ENCODE data around the gene SSTR4.
A peak's percentile ranks its signal among the peaks of the same experiment; 100 is the strongest.

Gene SSTR4

DNA sequence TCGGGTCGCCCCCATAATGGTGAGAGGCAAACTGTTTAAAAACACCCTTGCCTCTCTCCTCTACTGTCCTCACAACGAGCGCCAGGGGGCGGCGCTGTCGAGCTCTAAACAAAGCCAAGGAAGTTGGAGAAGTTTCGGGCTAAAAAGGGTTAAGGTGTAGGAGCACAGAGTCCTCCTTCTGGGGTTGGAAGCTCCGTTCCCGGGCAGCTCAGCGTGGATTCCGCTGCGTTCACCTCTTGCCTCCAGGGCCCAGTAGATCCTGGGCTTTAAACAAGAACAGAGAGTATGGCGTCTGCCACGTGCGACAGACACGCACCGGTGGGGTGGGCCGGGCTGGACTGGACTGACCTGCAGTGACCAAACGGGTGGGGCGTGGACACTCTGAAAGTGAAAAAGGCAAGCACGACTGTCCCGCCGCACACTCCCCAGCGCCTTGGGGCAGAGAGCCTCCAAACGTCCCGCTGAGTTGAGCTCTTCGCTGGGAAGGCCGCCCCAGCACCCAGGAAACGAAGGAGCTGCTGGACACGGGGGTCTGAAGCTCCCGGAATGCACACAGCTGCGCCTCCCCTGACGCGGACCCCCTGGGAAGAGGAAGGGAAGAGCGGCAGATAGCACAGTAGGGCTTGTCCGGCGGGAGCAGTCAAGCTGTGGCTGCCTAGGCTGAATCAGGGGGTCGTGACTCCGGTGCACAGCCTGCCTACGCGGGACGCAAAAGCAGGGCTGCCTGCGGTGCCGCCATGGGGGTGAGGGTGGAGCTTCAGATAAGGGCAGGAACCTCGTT is 15.9 kb downstream of the SSTR4 start:
- Mint-ChIP-seq H3K36me3 (ENCODE audit: insufficient read depth) (no peaks in the 10 kb centered on the region), H3K4me1 (ENCODE audit: low read depth in 2 of 2) (peaks cover 0 to 4% of the 10 kb centered on the region in 2 donors), H3K4me3 (peak overlapping the region in 1 of 2 donors; percentile 41), H3K27ac (no peak overlapping the region), H3K9me3 (no peaks in the 10 kb centered on the region), H3K27me3 (peaks cover 43 to 63% of the 10 kb centered on the region in 2 donors)
- DNase-seq (no peak), ATAC-seq (replicated peaks) (no peak)

DNA sequence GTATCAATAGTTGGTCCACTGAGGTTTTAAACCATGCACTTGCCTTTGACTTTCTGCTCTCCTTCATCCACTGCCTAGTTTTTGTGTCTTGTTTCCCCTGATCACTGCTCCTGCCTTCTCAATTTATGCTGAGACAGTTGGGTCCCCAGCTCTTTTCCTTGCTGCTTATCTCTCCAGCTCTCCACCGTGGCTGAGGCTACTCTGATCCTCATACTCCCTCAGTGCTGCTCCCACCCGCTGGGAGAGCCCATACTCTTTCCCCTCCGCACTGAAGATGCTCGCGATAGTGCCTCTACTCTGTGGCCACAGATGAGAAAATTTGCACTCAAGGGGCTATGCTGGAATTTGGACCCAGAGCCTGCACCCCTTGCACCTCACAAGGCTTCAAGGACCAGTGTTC is 17.8 kb downstream of the SSTR4 start:
- no peak overlapping the region for H3K4me3 Mint-ChIP-seq
- H3K36me3 Mint-ChIP-seq (ENCODE audit: insufficient read depth): no peaks in the 10 kb centered on the region
- peaks cover 32 to 48% of the 10 kb centered on the region in 2 donors for H3K27me3 Mint-ChIP-seq
- H3K27ac Mint-ChIP-seq: no peak overlapping the region
- H3K9me3 Mint-ChIP-seq: no peaks in the 10 kb centered on the region
- ATAC-seq (replicated peaks): no peak
- peaks cover 0 to 2% of the 10 kb centered on the region in 2 donors for H3K4me1 Mint-ChIP-seq (ENCODE audit: low read depth in 2 of 2)
- DNase-seq: no peak

DNA sequence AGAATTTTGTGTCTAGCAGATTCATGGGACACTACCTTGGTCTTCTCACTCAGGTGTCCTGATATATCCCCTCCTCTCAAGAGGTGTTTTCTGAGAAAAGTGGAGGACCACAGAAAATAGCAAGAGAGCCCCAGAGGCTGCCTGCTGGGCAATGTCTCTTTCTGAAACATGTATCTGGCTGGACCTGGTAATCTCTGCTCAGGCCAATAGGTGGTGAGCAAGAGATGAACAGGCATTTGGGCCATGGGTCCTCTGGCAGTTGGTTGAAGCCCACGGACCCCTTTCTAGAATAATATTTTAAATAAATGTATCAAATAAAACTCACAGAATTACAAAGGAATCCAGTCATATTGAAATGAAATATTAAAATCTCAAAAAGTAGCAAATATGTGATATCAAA is 23.1 kb downstream of the SSTR4 start:
- Mint-ChIP-seq H3K36me3 (ENCODE audit: insufficient read depth) (no peaks in the 10 kb centered on the region), H3K4me1 (ENCODE audit: low read depth in 2 of 2) (no peaks in the 10 kb centered on the region), H3K4me3 (no peak overlapping the region), H3K27ac (no peak overlapping the region), H3K9me3 (no peaks in the 10 kb centered on the region), H3K27me3 (peaks cover 7 to 13% of the 10 kb centered on the region in 2 donors)
- DNase-seq (no peak), ATAC-seq (replicated peaks) (no peak)

DNA sequence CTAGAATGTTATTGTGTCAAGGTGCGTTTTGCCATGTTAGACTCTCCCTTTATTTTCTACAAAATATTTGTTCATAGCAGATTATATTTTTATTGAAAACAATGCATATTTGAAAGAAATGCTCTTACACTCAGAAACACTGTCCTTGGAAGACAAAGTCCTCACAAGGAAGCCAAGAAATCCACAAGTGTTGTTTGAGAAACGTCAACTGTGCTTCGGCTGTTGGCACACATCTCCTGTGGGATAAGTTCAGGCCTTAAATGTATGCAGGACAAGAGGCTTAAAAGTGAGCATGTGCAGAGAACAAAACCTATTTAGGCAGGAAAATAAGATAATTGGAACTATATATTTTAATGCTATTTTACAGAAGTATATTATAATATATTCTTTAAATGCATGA is 23.9 kb downstream of the SSTR4 start:
- ATAC-seq (replicated peaks) (no peak), DNase-seq (no peak)
- peaks cover 0 to 5% of the 10 kb centered on the region in 2 donors for H3K27me3 Mint-ChIP-seq
- no peaks in the 10 kb centered on the region for H3K9me3 Mint-ChIP-seq
- no peaks in the 10 kb centered on the region for H3K4me1 Mint-ChIP-seq (ENCODE audit: low read depth in 2 of 2)
- no peak overlapping the region for H3K4me3 Mint-ChIP-seq
- no peaks in the 10 kb centered on the region for H3K36me3 Mint-ChIP-seq (ENCODE audit: insufficient read depth)
- no peak overlapping the region for H3K27ac Mint-ChIP-seq

DNA sequence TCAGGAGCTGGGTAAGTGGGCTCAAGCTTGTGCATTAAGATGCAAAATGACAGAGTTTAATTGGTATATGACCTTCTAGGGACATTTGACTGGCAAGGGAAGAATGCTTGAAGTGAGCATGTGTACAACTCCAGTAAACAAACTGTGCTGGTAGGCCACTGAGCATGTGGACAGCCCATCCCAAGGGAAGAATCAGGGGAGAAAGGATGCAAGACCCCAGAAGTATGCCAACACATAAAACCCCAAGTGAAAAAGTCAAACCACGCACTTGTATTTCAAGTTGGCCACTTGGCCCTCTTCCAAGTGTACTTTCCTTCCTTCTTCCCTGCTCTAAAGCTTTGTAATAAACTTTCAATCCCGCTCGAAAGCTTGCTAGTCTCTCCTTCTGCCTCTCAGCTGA is 24.7 kb downstream of the SSTR4 start:
- no peaks in the 10 kb centered on the region for H3K4me1 Mint-ChIP-seq (ENCODE audit: low read depth in 2 of 2)
- no peak overlapping the region for H3K27ac Mint-ChIP-seq
- ATAC-seq (replicated peaks) (no peak), DNase-seq (no peak)
- no peak overlapping the region for H3K4me3 Mint-ChIP-seq
- no peaks in the 10 kb centered on the region for H3K9me3 Mint-ChIP-seq
- H3K36me3 Mint-ChIP-seq (ENCODE audit: insufficient read depth): no peaks in the 10 kb centered on the region
- H3K27me3 Mint-ChIP-seq: peaks cover 2 to 7% of the 10 kb centered on the region in 2 donors

DNA sequence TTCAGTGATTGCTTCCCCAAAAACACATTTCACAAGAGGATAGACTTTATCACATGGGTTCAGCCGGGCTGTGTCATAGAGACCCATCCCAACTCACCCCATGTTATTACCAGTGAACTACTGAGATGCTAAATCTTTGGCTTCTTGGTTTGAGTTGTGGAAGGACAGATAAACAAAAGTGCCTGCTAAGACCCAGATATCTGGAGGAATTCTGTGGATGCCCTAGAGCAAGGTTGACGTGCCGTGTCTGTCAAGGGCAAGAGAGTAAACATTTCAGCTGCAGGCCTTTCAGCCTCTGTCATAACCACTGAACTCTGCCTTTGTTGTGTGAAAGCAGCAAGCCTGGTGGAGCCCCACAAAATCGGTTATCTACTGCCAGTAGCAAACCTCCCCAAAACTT is 25.5 kb downstream of the SSTR4 start:
- Mint-ChIP-seq H3K27me3 (peaks cover 9 to 13% of the 10 kb centered on the region in 2 donors), H3K4me3 (no peak overlapping the region), H3K9me3 (no peaks in the 10 kb centered on the region), H3K27ac (no peak overlapping the region), H3K36me3 (ENCODE audit: insufficient read depth) (no peaks in the 10 kb centered on the region), H3K4me1 (ENCODE audit: low read depth in 2 of 2) (no peaks in the 10 kb centered on the region)
- DNase-seq (no peak), ATAC-seq (replicated peaks) (no peak)

DNA sequence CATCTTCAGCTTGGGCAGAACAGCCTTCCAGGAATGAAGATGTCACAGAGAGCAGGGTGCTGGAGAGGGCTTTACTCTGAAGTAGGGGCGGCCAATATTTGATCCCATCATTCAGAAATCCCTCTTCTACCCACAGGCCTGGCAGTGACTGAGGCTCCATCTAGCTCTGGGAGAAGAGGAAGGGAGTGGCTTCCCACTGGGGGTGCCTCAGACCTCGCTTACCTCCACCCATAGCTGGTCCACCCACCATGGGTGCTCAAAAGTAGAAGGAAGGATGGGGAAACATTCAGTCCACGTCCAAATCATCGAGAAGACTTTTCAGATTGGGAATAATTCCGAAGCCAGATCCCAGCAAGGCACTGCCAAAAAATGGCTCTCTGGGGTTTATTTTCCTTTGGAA is 26.1 kb downstream of the SSTR4 start:
- Mint-ChIP-seq H3K27me3 (peaks cover 9 to 13% of the 10 kb centered on the region in 2 donors), H3K36me3 (ENCODE audit: insufficient read depth) (no peaks in the 10 kb centered on the region), H3K4me3 (no peak overlapping the region), H3K27ac (no peak overlapping the region), H3K9me3 (no peaks in the 10 kb centered on the region), H3K4me1 (ENCODE audit: low read depth in 2 of 2) (no peaks in the 10 kb centered on the region)
- ATAC-seq (replicated peaks) (no peak), DNase-seq (no peak)

DNA sequence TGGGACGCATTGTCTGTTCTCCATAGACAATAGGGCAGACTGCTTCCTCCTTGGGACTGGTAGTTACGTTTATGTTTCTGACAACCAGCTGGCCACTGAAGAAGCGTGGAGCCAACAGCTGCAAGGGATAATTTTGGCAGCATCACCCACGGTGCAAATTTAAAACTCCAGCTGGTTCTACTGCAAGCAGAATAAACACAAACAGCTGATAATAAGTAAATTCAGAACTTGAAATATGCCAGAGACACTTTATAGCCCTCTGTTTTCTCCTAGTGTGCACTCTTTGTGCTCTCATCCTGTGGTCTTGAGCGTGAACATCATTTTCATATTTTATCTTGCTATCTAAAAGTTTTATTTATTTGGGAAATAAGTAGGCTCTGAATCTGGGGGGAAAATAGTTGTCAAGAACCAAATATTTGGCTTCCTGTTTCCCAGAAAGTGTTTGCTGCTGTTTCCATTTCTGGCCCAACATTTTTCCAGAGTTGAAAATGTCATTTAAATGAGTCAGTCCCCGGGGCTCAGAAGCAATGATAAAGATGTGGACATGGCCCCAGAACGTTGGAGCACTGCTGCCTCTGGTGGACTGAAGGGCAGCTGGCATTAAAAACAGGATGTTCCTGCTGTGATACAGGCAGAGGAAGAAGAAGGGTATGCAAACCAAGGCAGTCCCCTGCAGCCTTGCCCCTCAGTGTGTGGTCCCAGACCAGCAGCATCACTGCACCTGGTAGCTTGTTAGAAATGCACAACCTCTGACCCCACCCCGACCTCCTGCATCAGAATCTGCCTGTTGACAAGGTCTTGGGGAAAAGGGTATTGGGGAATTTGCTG is 26.8 kb downstream of the SSTR4 start:
- Mint-ChIP-seq H3K9me3 (no peaks in the 10 kb centered on the region), H3K36me3 (ENCODE audit: insufficient read depth) (no peaks in the 10 kb centered on the region), H3K27ac (no peak overlapping the region), H3K27me3 (peaks cover 9 to 17% of the 10 kb centered on the region in 2 donors), H3K4me1 (ENCODE audit: low read depth in 2 of 2) (no peaks in the 10 kb centered on the region), H3K4me3 (no peak overlapping the region)
- ATAC-seq (replicated peaks) (no peak), DNase-seq (no peak)

DNA sequence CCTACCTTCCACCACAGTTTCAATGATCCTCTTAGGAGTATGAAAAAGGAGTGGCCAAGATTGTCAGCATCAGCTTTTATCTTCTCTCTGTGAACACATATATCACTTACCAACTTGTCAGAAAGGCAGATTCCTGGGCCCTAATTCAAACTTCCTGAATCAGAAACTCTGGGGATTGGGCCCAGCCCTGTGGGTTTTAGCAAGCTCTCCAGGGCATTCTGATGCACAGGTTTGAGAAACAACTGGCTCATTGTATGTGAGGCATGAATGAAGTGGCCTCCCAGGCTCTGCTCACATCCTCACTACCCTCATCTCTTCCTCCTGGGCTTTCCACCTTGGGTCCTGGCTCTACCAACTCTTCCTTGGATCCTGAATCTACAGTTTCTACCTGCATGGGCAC is 27.5 kb downstream of the SSTR4 start:
- no peaks in the 10 kb centered on the region for H3K36me3 Mint-ChIP-seq (ENCODE audit: insufficient read depth)
- no peaks in the 10 kb centered on the region for H3K9me3 Mint-ChIP-seq
- H3K27me3 Mint-ChIP-seq: peaks cover 9 to 19% of the 10 kb centered on the region in 2 donors
- no peak overlapping the region for H3K4me3 Mint-ChIP-seq
- no peak for DNase-seq
- H3K27ac Mint-ChIP-seq: no peak overlapping the region
- no peaks in the 10 kb centered on the region for H3K4me1 Mint-ChIP-seq (ENCODE audit: low read depth in 2 of 2)
- ATAC-seq (replicated peaks): no peak

DNA sequence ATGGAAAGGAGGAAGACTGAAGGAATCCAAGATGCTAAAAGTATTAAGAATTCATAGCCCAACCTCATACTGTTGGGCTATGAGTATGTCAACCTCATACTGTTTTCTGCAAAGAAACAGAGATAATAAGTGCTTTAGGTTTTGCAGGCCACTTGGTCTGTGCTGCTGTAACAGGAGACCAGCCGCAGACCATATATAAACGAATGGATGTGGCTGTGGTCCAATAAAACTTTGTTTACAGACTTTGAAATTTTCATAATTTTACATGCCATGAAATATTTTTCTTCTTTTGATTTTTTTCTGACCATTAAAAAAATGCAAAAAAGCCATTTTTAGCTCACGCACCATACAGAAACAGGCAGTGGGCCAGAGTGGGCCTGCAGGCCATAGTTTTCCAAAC is 28.1 kb downstream of the SSTR4 start:
- H3K4me1 Mint-ChIP-seq (ENCODE audit: low read depth in 2 of 2): no peaks in the 10 kb centered on the region
- no peak for ATAC-seq (replicated peaks)
- H3K9me3 Mint-ChIP-seq: no peaks in the 10 kb centered on the region
- no peaks in the 10 kb centered on the region for H3K36me3 Mint-ChIP-seq (ENCODE audit: insufficient read depth)
- DNase-seq: no peak
- no peak overlapping the region for H3K27ac Mint-ChIP-seq
- H3K27me3 Mint-ChIP-seq: peaks cover 9 to 19% of the 10 kb centered on the region in 2 donors
- H3K4me3 Mint-ChIP-seq: no peak overlapping the region

DNA sequence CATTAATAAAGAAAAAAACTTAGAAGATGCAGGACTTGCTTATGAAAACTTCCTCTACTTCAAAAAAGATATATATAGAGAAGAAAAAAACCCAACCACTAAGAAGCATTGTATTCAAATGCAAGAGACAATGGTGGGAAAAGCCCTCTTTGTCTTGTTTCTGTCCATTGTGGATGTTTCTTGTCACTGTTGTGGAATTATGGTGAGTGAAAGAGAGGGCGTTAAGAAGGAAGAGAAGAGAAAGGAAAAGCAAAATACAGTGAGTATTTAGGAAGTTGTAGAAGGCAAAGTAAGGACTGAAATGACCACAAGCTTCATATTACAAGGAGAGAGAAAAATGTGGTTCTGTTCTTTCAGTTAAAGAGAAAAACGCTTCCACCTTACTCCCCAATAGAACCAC is 28.5 kb downstream of the SSTR4 start:
- H3K4me3 Mint-ChIP-seq: no peak overlapping the region
- no peak overlapping the region for H3K27ac Mint-ChIP-seq
- DNase-seq (no peak), ATAC-seq (replicated peaks) (no peak)
- H3K4me1 Mint-ChIP-seq (ENCODE audit: low read depth in 2 of 2): no peaks in the 10 kb centered on the region
- no peaks in the 10 kb centered on the region for H3K36me3 Mint-ChIP-seq (ENCODE audit: insufficient read depth)
- H3K9me3 Mint-ChIP-seq: no peaks in the 10 kb centered on the region
- H3K27me3 Mint-ChIP-seq: peaks cover 9 to 19% of the 10 kb centered on the region in 2 donors

DNA sequence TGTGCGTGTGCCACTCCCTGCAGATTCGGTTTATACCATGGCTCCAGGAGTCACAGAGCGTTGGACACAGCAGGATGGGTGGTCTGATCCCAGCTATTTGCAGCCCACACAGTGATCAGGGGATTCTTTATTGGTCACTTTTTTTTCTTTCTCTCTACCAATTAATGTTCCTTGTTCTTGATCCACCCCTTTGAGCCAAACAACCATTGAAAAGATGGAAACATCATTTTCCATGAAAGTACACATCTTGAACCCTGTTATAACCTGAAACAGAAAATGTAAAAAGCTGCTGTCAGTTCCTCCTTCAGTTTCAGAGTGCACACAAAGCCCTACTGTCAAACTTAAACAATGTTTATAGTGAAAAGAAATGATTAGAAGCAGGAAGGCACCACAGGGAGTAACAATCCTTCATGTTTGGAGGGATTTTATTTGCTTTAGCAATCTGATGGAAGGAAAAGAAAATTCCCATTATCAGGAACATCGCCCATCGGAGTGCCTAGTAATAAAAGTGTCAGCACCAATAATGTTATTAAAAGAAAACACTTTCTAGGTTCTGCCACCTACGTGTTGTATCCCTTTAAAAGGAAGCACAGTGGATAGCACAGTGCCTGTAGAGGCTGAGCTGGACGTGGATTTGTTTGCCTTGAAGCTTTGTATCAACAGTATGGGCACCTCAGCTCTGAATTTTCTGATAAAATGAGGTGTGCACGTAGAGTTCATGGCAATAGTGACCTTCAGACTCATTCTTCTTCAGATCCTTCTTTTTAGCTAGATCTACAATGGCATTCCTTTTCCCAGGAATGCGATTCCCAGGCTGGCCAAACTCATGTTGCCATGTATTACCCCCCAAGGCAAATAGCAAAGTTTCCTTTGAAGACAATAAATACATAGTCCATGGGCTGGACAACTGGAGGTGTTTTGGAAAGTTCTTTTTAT is 30.4 kb downstream of the SSTR4 start:
- Mint-ChIP-seq H3K27ac (no peak overlapping the region), H3K36me3 (ENCODE audit: insufficient read depth) (no peaks in the 10 kb centered on the region), H3K27me3 (peaks cover 9 to 18% of the 10 kb centered on the region in 2 donors), H3K4me3 (no peak overlapping the region), H3K4me1 (ENCODE audit: low read depth in 2 of 2) (no peaks in the 10 kb centered on the region), H3K9me3 (no peaks in the 10 kb centered on the region)
- DNase-seq (no peak), ATAC-seq (replicated peaks) (no peak)

DNA sequence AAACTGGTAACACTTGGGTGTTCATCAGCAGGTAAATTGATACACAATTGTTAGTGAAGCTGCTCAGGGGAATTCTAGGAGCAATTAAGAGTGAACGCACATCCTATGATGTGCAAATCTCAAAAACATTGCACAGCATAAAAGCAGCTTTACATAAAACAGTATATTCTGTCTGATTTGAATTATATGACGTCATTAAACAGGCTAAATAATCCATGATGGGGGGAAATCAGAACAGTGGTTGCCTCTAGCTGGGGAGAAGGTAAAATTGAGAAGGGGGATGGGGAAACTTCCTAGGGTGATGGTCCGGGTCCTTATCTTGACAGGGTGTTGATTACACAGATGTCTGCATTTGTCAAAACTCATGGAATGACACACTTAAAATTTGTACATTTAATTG is 31.7 kb downstream of the SSTR4 start:
- Mint-ChIP-seq H3K36me3 (ENCODE audit: insufficient read depth) (no peaks in the 10 kb centered on the region), H3K4me3 (no peak overlapping the region), H3K27me3 (peaks cover 9 to 15% of the 10 kb centered on the region in 2 donors), H3K27ac (no peak overlapping the region), H3K9me3 (no peaks in the 10 kb centered on the region), H3K4me1 (ENCODE audit: low read depth in 2 of 2) (no peaks in the 10 kb centered on the region)
- DNase-seq (no peak), ATAC-seq (replicated peaks) (no peak)
